Measurements from ENCODE around the gene PHLDB2. TPM values are rescaled to one million over a fixed set of nuclear protein-coding genes. Genes with fewer than 3 reads are reported as not detected.

PHLDB2 gene
- total and polyA plus RNA-seq, 2 of the 8 experiments (the other 6 are each of a cell fraction or from before 2014, with no cell fraction given): 5.8 to 22.6 TPM

GRCh38 chr3:111862415-111862814, 3.4 kb downstream of the PHLDB2 start:
- H2AFZ ChIP-seq (ENCODE audit: low read length): no peak overlapping the region
- no peak overlapping the region for H3K18ac ChIP-seq (ENCODE audit: extremely low read depth, low read length)
- no peak overlapping the region for H4K8ac ChIP-seq (ENCODE audit: extremely low read depth, insufficient read depth, low read length)
- WGBS, 2 experiments (ENCODE audit: extremely low coverage in 1 of 2, insufficient coverage in 1 of 2, insufficient read length in 1 of 2, insufficient replicate concordance in 2 of 2, low coverage in 1 of 2, low lambda C conversion rate in 2 of 2, missing lambda C conversion rate in 1 of 2): 56% methylated on average over 5 of the region's 5 CpGs; no CpG with 5 or more reads in 1 of the 2 experiments
- no peak overlapping the region for H2BK12ac ChIP-seq (ENCODE audit: low read depth, low read length)
- H3K56ac ChIP-seq (replicated peaks; ENCODE audit: insufficient read length, low read depth, low read length): no peak overlapping the region
- DNase-seq (ENCODE audit: low read depth in 1 of 2, low spot score in 2 of 2) (no peak), FAIRE-seq (no peak)
- no peak overlapping the region for H3K4ac ChIP-seq (replicated peaks; ENCODE audit: insufficient read length, low read depth, low read length)
- H3K4me1 ChIP-seq (replicated peaks in 1 of 4; ENCODE audit: control insufficient read depth in 3 of 4, insufficient read depth in 4 of 4, low read length in 3 of 4): peaks cover 3 to 19% (median 9%) of the 10 kb centered on the region in 4 experiments; a peak in 5 of 7 replicates
- H4K91ac ChIP-seq (replicated peaks; ENCODE audit: insufficient read length, low read length): no peak overlapping the region
- H4K5ac ChIP-seq (ENCODE audit: insufficient read length, low read depth, low read length): no peak overlapping the region
- H2BK15ac ChIP-seq (ENCODE audit: low read length): no peak overlapping the region
- H3K79me1 ChIP-seq (ENCODE audit: low read depth, low read length): no peaks in the 10 kb centered on the region
- peaks cover 2 to 3% of the 10 kb centered on the region in 2 experiments for H4K20me1 ChIP-seq (replicated peaks in 1 of 2; ENCODE audit: control insufficient read depth in 1 of 2, insufficient read depth in 2 of 2, low read length in 2 of 2)
- no peak overlapping the region for H2BK120ac ChIP-seq (replicated peaks; ENCODE audit: low read depth, low read length)
- no peaks in the 10 kb centered on the region for H3K9me3 ChIP-seq (ENCODE audit: insufficient read depth in 2 of 2, low read depth in 1 of 2, low read length in 1 of 2)
- no peak overlapping the region for H3K27ac ChIP-seq (ENCODE audit: low read depth, low read length)
- no peak overlapping the region for H3K14ac ChIP-seq (ENCODE audit: insufficient read length)
- no peak overlapping the region for H3K9ac ChIP-seq (replicated peaks in 1 of 4; ENCODE audit: extremely low read depth in 1 of 4, low read depth in 3 of 4, low read length in 3 of 4)
- ChIA-PET CTCF (ENCODE audit: partially characterized antibody) (interaction anchor here (1.4 to 3.4 kb wide), 3 partner anchors 106 to 163 kb away, joined by 3 to 15 read pairs (median 8); no protein-coding TSS in a partner anchor), POLR2A (ENCODE audit: partially characterized antibody) (no interaction called here)
- no peak overlapping the region for H3K4me2 ChIP-seq (ENCODE audit: insufficient read depth in 1 of 2, low read depth in 2 of 2, low read length in 2 of 2)
- no peak overlapping the region for H3K23ac ChIP-seq (ENCODE audit: insufficient read length)
- peaks cover 6% of the 10 kb centered on the region; the same call in 1 of the 2 replicates for H3K23me2 ChIP-seq (ENCODE audit: low read depth, low read length)
- H3K4me3 ChIP-seq (ENCODE audit: extremely low read depth in 1 of 4, insufficient read depth in 2 of 4, low read depth in 3 of 4, low read length in 4 of 4): no peak overlapping the region
- H2AK5ac ChIP-seq (ENCODE audit: low read depth, low read length): no peak overlapping the region
- H3K36me3 ChIP-seq (ENCODE audit: control insufficient read depth in 2 of 4, insufficient read depth in 4 of 4, low read length in 3 of 4): no peaks in the 10 kb centered on the region
- H3K27me3 ChIP-seq (replicated peaks in 1 of 4; ENCODE audit: control insufficient read depth in 3 of 4, extremely low read depth in 1 of 4, insufficient read depth in 3 of 4, low read length in 3 of 4): peaks cover 0 to 22% (median 12%) of the 10 kb centered on the region in 4 experiments; a peak in 5 of 7 replicates
- peaks cover 0 to 21% of the 10 kb centered on the region in 2 experiments; a peak in 2 of 4 replicates for H3K79me2 ChIP-seq (ENCODE audit: control insufficient read depth in 1 of 2, insufficient read depth in 2 of 2, low read length in 2 of 2)
- no peak overlapping the region for H2BK5ac ChIP-seq (ENCODE audit: low read depth, low read length)
- no peak overlapping the region for H2BK20ac ChIP-seq (ENCODE audit: low read length)
- no peak for TF ChIP-seq TBP (IDR thresholded peaks at IDR 0.05; ENCODE audit: low read depth, low read length)
- no peak for TF ChIP-seq TAF1 (IDR thresholded peaks at IDR 0.05; ENCODE audit: low read depth, low read length)
- TF ChIP-seq CEBPB (IDR thresholded peaks at IDR 0.05; ENCODE audit: low read depth, low read length): no peak
- no peak for TF ChIP-seq KDM4A (IDR thresholded peaks at IDR 0.05; ENCODE audit: low read depth, low read length, severe bottlenecking)
- TF ChIP-seq CTBP2 (IDR thresholded peaks at IDR 0.05; ENCODE audit: borderline replicate concordance, insufficient read depth, insufficient read length, low read length): no peak
- TF ChIP-seq RNF2 (IDR thresholded peaks at IDR 0.05; ENCODE audit: borderline replicate concordance, low read depth, low read length, missing control alignments, poor library complexity, severe bottlenecking): no peak
- TF ChIP-seq PHF8 (conservative IDR thresholded peaks at IDR 0.05; ENCODE audit: low read depth, low read length): no peak
- TF ChIP-seq BCL11A (IDR thresholded peaks at IDR 0.05; ENCODE audit: low read depth in 2 of 2, low read length in 2 of 2): no peak
- no peak for TF ChIP-seq SIRT6 (IDR thresholded peaks at IDR 0.05; ENCODE audit: low read length)
- no peak for TF ChIP-seq POU5F1 (IDR thresholded peaks at IDR 0.05; ENCODE audit: low read depth, low read length)
- TF ChIP-seq JUN (IDR thresholded peaks at IDR 0.05; ENCODE audit: low read depth, low read length): no peak

Data from H1 (cell line).